WTC11 (cell line): ENCODE data around the gene GDPGP1. TPM values are rescaled to one million over a fixed set of nuclear protein-coding genes. Genes with fewer than 3 reads are reported as not detected.
"Not testable (repeated sequence)": the region's sequence is repeated elsewhere in the genome, so short reads cannot be mapped to it uniquely, and the experiment has no call there.

Experiments used
- ATAC-seq: fragments of 200-7000 bp; cut with Tn5 transposase; 2 replicates; pipeline ENCODE4 v1.10.0; 2021; ENCODE audit warnings: mild to moderate bottlenecking, moderate library complexity
- CTCF ChIA-PET: fragments of 300-600 bp; sonication (Branson Sonifier 250); formaldehyde crosslinking; loops from one replicate; lab custom pipeline; 2021; ENCODE audit warnings: antibody characterized with exemption; lab: Charles Lee
- POLR2A ChIA-PET: fragments of 350-600 bp; sonication (Branson Sonifier 250); formaldehyde crosslinking; loops from one replicate; lab custom pipeline; 2021; ENCODE audit warnings: antibody characterized with exemption; lab: Charles Lee
- DNase-seq: peaks from one replicate; pipeline ENCODE4 v3.0.0; 2021; ENCODE audit warnings: low spot score
- H3K27ac Mint-ChIP-seq: 2 replicates; pipeline ENCODE4 v1.8.0; 2021; ENCODE audit warnings: mixed read lengths
- H3K27me3 Mint-ChIP-seq: 2 replicates; pipeline ENCODE4 v1.8.0; 2021; ENCODE audit warnings: low read depth, mild to moderate bottlenecking, moderate library complexity, mixed read lengths
- H3K36me3 Mint-ChIP-seq: 2 replicates; pipeline ENCODE4 v1.8.0; 2021; ENCODE audit warnings: mixed read lengths
- H3K4me1 Mint-ChIP-seq: 2 replicates; pipeline ENCODE4 v1.8.0; 2022; ENCODE audit warnings: mixed read lengths
- H3K4me3 Mint-ChIP-seq: 2 replicates; pipeline ENCODE4 v1.8.0; 2021; ENCODE audit warnings: mild to moderate bottlenecking, moderate library complexity, mixed read lengths
- H3K9me3 Mint-ChIP-seq: 2 replicates; pipeline ENCODE4 v1.8.0; 2021; ENCODE audit warnings: mixed read lengths
- CREM ChIP-seq: sonication (generic); formaldehyde crosslinking; IDR thresholded peaks from 2 replicates; pipeline ENCODE4 v1.8.1; 2022; ENCODE audit warnings: mild to moderate bottlenecking, missing genetic modification reagents, moderate library complexity
- ELF4 ChIP-seq: sonication (generic); formaldehyde crosslinking; IDR thresholded peaks from 2 replicates; pipeline ENCODE4 v1.8.1; 2022; ENCODE audit warnings: low read depth, mild to moderate bottlenecking, moderate library complexity, missing genetic modification reagents
- FOXP4 ChIP-seq: sonication (generic); formaldehyde crosslinking; IDR thresholded peaks from 2 replicates; pipeline ENCODE4 v1.8.0; 2022; ENCODE audit warnings: mild to moderate bottlenecking, missing genetic modification reagents
- GABPB1 ChIP-seq: sonication (generic); formaldehyde crosslinking; IDR thresholded peaks from 2 replicates; pipeline ENCODE4 v1.8.1; 2023; ENCODE audit warnings: mild to moderate bottlenecking, missing genetic modification reagents
- GRHL2 ChIP-seq: fragments of 250-450 bp; sonication (Bioruptor Pico); IDR thresholded peaks from 2 replicates; pipeline ENCODE4 v1.8.0; 2022; ENCODE audit warnings: mild to moderate bottlenecking, moderate library complexity; ENCODE audit not compliant: insufficient replicate concordance, severe bottlenecking
- IRF1 ChIP-seq: sonication (generic); formaldehyde crosslinking; IDR thresholded peaks from 2 replicates; pipeline ENCODE4 v1.8.0; 2023; ENCODE audit warnings: missing genetic modification reagents
- MYBL2 ChIP-seq: sonication (generic); formaldehyde crosslinking; IDR thresholded peaks from 2 replicates; pipeline ENCODE4 v1.8.1; 2023; ENCODE audit warnings: mild to moderate bottlenecking, moderate library complexity, missing genetic modification reagents
- NR3C1 ChIP-seq: sonication (generic); formaldehyde crosslinking; conservative IDR thresholded peaks from 2 replicates; pipeline ENCODE4 v1.8.1; 2023; ENCODE audit warnings: low read depth, mild to moderate bottlenecking, missing genetic modification reagents
- PRRX2 ChIP-seq: fragments of 250-450 bp; sonication (Bioruptor Pico); IDR thresholded peaks from 2 replicates; pipeline ENCODE4 v1.8.0; 2021; ENCODE audit warnings: mild to moderate bottlenecking
- SMAD4 ChIP-seq: sonication (generic); formaldehyde crosslinking; IDR thresholded peaks from 2 replicates; pipeline ENCODE4 v1.8.0; 2022; ENCODE audit warnings: mild to moderate bottlenecking, missing genetic modification reagents
- SOX15 ChIP-seq: fragments of 250-450 bp; sonication (Bioruptor Pico); IDR thresholded peaks from 2 replicates; pipeline ENCODE4 v1.9.0; 2021; ENCODE audit warnings: mild to moderate bottlenecking
- TCF7 ChIP-seq: sonication (generic); formaldehyde crosslinking; IDR thresholded peaks from 2 replicates; pipeline ENCODE4 v1.8.0; 2022; ENCODE audit warnings: mild to moderate bottlenecking, low read depth, missing genetic modification reagents, moderate library complexity
- ZBTB21 ChIP-seq: sonication (generic); formaldehyde crosslinking; IDR thresholded peaks from 2 replicates; pipeline ENCODE4 v1.8.1; 2023; ENCODE audit warnings: mild to moderate bottlenecking, missing genetic modification reagents, borderline replicate concordance
- ZNF121 ChIP-seq: sonication (generic); formaldehyde crosslinking; IDR thresholded peaks from 2 replicates; pipeline ENCODE4 v1.8.0; 2023; ENCODE audit warnings: missing genetic modification reagents
- ZNF219 ChIP-seq: sonication (generic); formaldehyde crosslinking; IDR thresholded peaks from 2 replicates; pipeline ENCODE4 v1.8.0; 2023; ENCODE audit warnings: missing genetic modification reagents, mild to moderate bottlenecking, borderline replicate concordance
- ZNF416 ChIP-seq: fragments of 250-450 bp; sonication (Bioruptor Pico); IDR thresholded peaks from 2 replicates; pipeline ENCODE4 v1.9.0; 2021; ENCODE audit warnings: mild to moderate bottlenecking, inconsistent platforms
- ZNF423 ChIP-seq: fragments of 250-450 bp; sonication (Bioruptor Pico); IDR thresholded peaks from 2 replicates; pipeline ENCODE4 v2.1.2; 2022; ENCODE audit warnings: mild to moderate bottlenecking, moderate library complexity
- ZNF425 ChIP-seq: fragments of 250-450 bp; sonication (Bioruptor Pico); conservative IDR thresholded peaks from 2 replicates; pipeline ENCODE4 v1.9.0; 2021; ENCODE audit warnings: mild to moderate bottlenecking
- total RNA-seq: library from RNA; stranded (reverse); gene quantifications from 3 replicates; pipeline ENCODE4 v1.2.3, GENCODE V29; 2021
- TF ChIP-seq, protein P1 (sequence below): sonication (generic); formaldehyde crosslinking; conservative IDR thresholded peaks from 2 replicates; pipeline ENCODE4 v1.8.1; 2022; ENCODE audit warnings: mild to moderate bottlenecking, missing genetic modification reagents
- TF ChIP-seq, protein P2 (sequence below): sonication (generic); formaldehyde crosslinking; conservative IDR thresholded peaks from 2 replicates; pipeline ENCODE4 v1.8.1; 2023; ENCODE audit warnings: mild to moderate bottlenecking, low read depth, missing genetic modification reagents, moderate library complexity

GDPGP1 gene
- total RNA-seq, 1 experiment from 2014 or later = 2.6 TPM

DNA sequence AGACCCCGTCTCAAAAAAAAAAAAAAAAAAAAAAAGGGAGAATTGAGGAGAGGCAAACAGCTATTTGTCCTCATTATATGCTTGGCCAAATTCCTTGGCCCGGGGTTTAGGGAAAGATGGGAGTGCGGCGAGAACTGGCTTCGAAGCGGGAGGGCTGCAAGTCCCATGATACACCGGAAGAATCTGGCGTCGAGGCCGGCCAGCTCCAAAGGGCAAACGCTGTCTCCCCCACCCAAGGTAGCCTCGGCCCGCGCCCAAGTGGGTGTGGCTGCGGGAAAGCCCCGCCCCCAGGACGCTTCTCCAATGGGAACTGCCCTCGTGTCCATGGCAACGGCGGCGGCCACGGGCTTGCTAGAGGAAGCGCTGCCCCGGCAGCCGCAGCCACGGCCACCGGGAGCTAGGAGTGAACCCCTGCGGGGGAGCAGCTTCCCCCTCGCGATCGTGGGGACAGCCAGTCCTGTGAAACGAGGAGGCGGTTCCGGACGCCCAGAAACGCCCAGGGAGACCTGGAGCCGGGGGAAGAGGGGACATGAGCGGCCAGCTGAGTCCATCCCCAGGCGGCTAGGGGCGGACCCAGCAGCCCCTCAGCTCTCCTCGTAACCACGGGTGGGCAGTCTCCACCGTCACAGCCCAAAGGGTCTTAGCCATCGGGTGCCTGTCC lies 15.3 kb downstream of the GDPGP1 start, which contains the start of gene TTLL13 (continued):
- TF ChIP-seq NR3C1 (CRISPR knock-in tag) = no peak
- TF ChIP-seq, all 79 proteins: peak for 13

- Mint-ChIP-seq H3K27me3 (no peaks in the 10 kb centered on the region; the same call in 1 of the 2 replicates), H3K4me3 (no peak overlapping the region), H3K27ac (0 out of 2 replicates have a peak overlapping the region, but pooled peaks have one; percentile 39), H3K4me1 (peaks cover 3% of the 10 kb centered on the region; the same call in 1 of the 2 replicates), H3K36me3 (no peaks in the 10 kb centered on the region), H3K9me3 (no peaks in the 10 kb centered on the region)
- TF ChIP-seq MYBL2 (CRISPR knock-in tag) = no peak
- TF ChIP-seq ZBTB21 = no peak
- no peak for TF ChIP-seq ZNF121 (CRISPR knock-in tag)
- ATAC-seq = no peak
- ChIA-PET POLR2A (no interaction called here), CTCF (interaction anchor here (1.4 kb wide), 1 partner anchor 62 kb away, joined by 3 read pairs; no protein-coding TSS in a partner anchor)
- DNase-seq = no peak
Measured at GRCh38 chr15:90257776-90258175, 23.8 kb downstream of the GDPGP1 start.

DNA sequence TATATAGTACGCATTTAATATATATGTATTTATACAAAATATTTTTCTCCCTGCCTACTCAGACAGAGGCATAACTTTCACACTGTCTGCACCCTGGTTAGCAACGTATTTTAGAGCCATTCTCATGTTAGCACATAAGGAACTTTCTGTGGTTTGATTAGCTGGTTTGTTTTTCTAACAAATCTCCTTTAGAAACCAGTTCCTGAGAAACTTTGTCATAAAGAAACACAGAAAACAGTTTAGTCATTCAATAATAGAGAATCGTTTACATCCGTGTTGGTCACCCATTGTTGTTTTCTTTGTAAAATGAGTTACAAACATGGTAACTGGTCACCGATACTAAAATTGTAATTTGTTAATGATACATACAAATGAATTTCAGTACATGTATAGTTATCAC lies 25.5 kb downstream of the GDPGP1 start:
- Mint-ChIP-seq H3K9me3 (no peaks in the 10 kb centered on the region), H3K36me3 (no peaks in the 10 kb centered on the region), H3K27me3 (no peaks in the 10 kb centered on the region; the same call in 1 of the 2 replicates), H3K27ac (no peak overlapping the region), H3K4me1 (peaks cover 8% of the 10 kb centered on the region), H3K4me3 (no peak overlapping the region)
- DNase-seq (no peak), ATAC-seq (no peak)
- no peak for TF ChIP-seq SMAD4
- TF ChIP-seq ZNF423 = no peak
- no peak for TF ChIP-seq PRRX2
- no peak for TF ChIP-seq FOXP4 (CRISPR knock-in tag)
- no peak for TF ChIP-seq IRF1 (CRISPR knock-in tag)
- no peak for TF ChIP-seq ELF4 (CRISPR knock-in tag)
- TF ChIP-seq, protein P1, sequence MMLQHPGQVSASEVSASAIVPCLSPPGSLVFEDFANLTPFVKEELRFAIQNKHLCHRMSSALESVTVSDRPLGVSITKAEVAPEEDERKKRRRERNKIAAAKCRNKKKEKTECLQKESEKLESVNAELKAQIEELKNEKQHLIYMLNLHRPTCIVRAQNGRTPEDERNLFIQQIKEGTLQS = no peak
- TF ChIP-seq ZNF416 = no peak
- TF ChIP-seq CREM (CRISPR knock-in tag) = no peak
- TF ChIP-seq SOX15 (CRISPR knock-in tag) = no peak
- POLR2A ChIA-PET = no interaction called here
- CTCF ChIA-PET = no interaction called here

GRCh38 chr15:90260731-90261130 lies 26.7 kb downstream of the GDPGP1 start:
- H3K27me3 Mint-ChIP-seq, H3K4me3 Mint-ChIP-seq, H3K36me3 Mint-ChIP-seq, H3K9me3 Mint-ChIP-seq, DNase-seq, H3K27ac Mint-ChIP-seq, ATAC-seq: not testable (repeated sequence)
- peaks cover 11% of the 10 kb centered on the region for H3K4me1 Mint-ChIP-seq
- ChIA-PET CTCF (interaction anchor here (0.7 to 2.4 kb wide), 3 partner anchors 11 to 112 kb away, joined by 4 to 10 read pairs (median 4); partner anchors contain the start of gene TTLL13), POLR2A (interaction anchor here (0.6 kb wide), 1 partner anchor 18 kb away, joined by 4 read pairs; no protein-coding TSS in a partner anchor)

- no peaks in the 10 kb centered on the region; the same call in 1 of the 2 replicates for H3K27me3 Mint-ChIP-seq
- no peak for TF ChIP-seq GRHL2 (CRISPR knock-in tag)
- TF ChIP-seq ZNF219 (CRISPR knock-in tag) = no peak
- TF ChIP-seq ZNF425 (CRISPR knock-in tag) = no peak
- TF ChIP-seq GABPB1 (CRISPR knock-in tag) = no peak
- TF ChIP-seq, protein P2, sequence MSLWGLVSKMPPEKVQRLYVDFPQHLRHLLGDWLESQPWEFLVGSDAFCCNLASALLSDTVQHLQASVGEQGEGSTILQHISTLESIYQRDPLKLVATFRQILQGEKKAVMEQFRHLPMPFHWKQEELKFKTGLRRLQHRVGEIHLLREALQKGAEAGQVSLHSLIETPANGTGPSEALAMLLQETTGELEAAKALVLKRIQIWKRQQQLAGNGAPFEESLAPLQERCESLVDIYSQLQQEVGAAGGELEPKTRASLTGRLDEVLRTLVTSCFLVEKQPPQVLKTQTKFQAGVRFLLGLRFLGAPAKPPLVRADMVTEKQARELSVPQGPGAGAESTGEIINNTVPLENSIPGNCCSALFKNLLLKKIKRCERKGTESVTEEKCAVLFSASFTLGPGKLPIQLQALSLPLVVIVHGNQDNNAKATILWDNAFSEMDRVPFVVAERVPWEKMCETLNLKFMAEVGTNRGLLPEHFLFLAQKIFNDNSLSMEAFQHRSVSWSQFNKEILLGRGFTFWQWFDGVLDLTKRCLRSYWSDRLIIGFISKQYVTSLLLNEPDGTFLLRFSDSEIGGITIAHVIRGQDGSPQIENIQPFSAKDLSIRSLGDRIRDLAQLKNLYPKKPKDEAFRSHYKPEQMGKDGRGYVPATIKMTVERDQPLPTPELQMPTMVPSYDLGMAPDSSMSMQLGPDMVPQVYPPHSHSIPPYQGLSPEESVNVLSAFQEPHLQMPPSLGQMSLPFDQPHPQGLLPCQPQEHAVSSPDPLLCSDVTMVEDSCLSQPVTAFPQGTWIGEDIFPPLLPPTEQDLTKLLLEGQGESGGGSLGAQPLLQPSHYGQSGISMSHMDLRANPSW (CRISPR knock-in tag) = no peak
- no peak for TF ChIP-seq TCF7 (CRISPR knock-in tag)
Measured at GRCh38 chr15:90261811-90262210, 27.8 kb downstream of the GDPGP1 start.

More at GRCh38 chr15:90261811-90262210, 27.8 kb downstream of the GDPGP1 start:
- H3K36me3 Mint-ChIP-seq = peaks cover 2% of the 10 kb centered on the region; the same call in 1 of the 2 replicates
- H3K4me3 Mint-ChIP-seq = no peak overlapping the region
- peaks cover 18% of the 10 kb centered on the region for H3K4me1 Mint-ChIP-seq
- no peak for ATAC-seq
- DNase-seq = no peak
- no peak overlapping the region for H3K27ac Mint-ChIP-seq
- ChIA-PET CTCF (interaction anchor here (2.1 to 2.4 kb wide), 2 partner anchors 12 to 32 kb away, joined by 4 to 10 read pairs; partner anchors contain the start of gene TTLL13), POLR2A (no interaction called here)
- H3K9me3 Mint-ChIP-seq = no peaks in the 10 kb centered on the region
